Breast epithelium (tissue), 4 donors: ENCODE results near the gene TGM3. TPM values are rescaled to one million over a fixed set of nuclear protein-coding genes. Genes with fewer than 3 reads are reported as not detected.

Source experiments
- DNase-seq, 2 donors: peaks; one replicate each; pipeline ENCODE4 v3.0.0-alpha.2; 2019; ENCODE audit warnings: low spot score in 2 of 2
- H3K27ac ChIP-seq, 2 donors: fragments of 200-600 bp; sonication (generic) in 1 of 2; one replicate each; pipeline ENCODE4 v1.5.1; 2016 to 2019; ENCODE audit warnings: mild to moderate bottlenecking in 1 of 2
- H3K27me3 ChIP-seq, 2 donors: fragments of 200-600 bp; sonication (generic) in 1 of 2; one replicate each; pipeline versions ENCODE4 v1.5.1 to v1.6.0; 2017 to 2019; ENCODE audit warnings: control low read depth in 1 of 2, mild to moderate bottlenecking in 1 of 2
- H3K36me3 ChIP-seq: fragments of 200-600 bp; one replicate; pipeline ENCODE4 v1.5.1; 2019
- H3K4me1 ChIP-seq, 2 donors: fragments of 200-600 bp; sonication (generic); one replicate each; pipeline ENCODE4 v1.5.1; 2016 to 2019; ENCODE audit warnings: control low read depth in 1 of 2
- H3K4me3 ChIP-seq, 3 donors: fragments of 200-600 bp; sonication (generic); 1 replicate in 2 of 3; 2 replicates in 1 of 3; pipeline ENCODE4 v1.5.1; 2016 to 2019; ENCODE audit warnings: mild to moderate bottlenecking in 3 of 3, moderate library complexity in 2 of 3
- H3K9me3 ChIP-seq, 2 donors: fragments of 200-600 bp; sonication (generic) in 1 of 2; one replicate each; pipeline ENCODE4 v1.5.1; 2016 to 2019; ENCODE audit warnings: control low read depth in 1 of 2
- POLR2A ChIP-seq: fragments of 450-650 bp; IDR thresholded peaks from one replicate; pipeline ENCODE4 v1.6.1; 2016; ENCODE audit warnings: antibody characterized with exemption, mild to moderate bottlenecking, moderate library complexity
- POLR2AphosphoS5 ChIP-seq, 3 donors: sonication (generic); formaldehyde crosslinking; IDR thresholded peaks; one replicate each; pipeline ENCODE4 v1.6.1; 2017; ENCODE audit warnings: antibody characterized with exemption in 3 of 3
- intact Hi-C: fragments of 100-400 bp; cut with DNase I; formaldehyde crosslinking; loops from one replicate; pipeline ENCODE4 v1.15.1; 2023; ENCODE audit warnings: low total_unique reads
- total RNA-seq, 3 donors: library from RNA; depleted of rRNA; stranded (reverse); fragments of >200 nt; gene quantifications; one replicate each; pipeline ENCODE4 v1.1.0, GENCODE V29; 2016
- TF ChIP-seq, protein P1 (sequence below), 3 donors: fragments of 450-650 bp; IDR thresholded peaks; one replicate each; pipeline ENCODE4 v1.5.1; 2016 to 2017; ENCODE audit warnings: antibody characterized with exemption in 3 of 3, mild to moderate bottlenecking in 3 of 3, moderate library complexity in 3 of 3

Gene TGM3
- total RNA-seq, 3 donors from 2014 or later: not detected

DNA sequence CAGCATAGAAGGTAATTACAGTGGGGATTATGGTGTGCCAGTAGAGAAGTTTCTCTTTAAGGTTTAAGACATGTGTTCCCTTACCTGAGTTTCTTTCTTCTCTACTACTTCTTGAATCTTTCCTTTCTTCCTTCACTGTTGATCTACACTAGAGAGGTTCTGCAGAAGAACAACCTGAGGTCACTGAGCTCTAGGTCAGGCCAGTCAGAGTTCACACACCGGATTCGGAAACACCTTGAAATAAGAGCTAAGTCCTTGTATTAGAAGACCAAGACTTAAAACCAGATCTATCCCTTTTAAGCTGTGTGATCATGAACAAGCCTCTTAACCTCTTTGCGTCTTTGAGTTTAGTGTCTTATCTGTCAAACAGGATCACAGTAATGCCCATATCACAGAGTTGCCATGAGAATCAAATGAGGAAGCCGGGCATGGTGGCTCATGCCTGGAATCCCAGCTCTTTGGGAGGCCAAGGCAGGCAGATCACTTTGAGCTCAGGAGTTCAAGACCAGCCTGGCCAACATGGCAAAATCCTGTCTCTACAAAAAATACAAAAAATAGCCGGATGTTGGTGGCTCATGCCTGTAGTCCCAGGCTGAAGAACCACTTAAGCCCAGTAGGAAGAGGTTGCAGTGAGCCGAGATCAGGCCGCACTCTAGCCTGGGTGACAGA is 22.0 kb upstream of the TGM3 start:
- H3K27ac ChIP-seq: no peak overlapping the region
- no peaks in the 10 kb centered on the region for H3K27me3 ChIP-seq
- H3K4me3 ChIP-seq: no peak overlapping the region
- no peaks in the 10 kb centered on the region for H3K36me3 ChIP-seq
- no peak for DNase-seq
- no peak for TF ChIP-seq POLR2AphosphoS5 (IDR thresholded peaks at IDR 0.05)
- TF ChIP-seq, protein P1, sequence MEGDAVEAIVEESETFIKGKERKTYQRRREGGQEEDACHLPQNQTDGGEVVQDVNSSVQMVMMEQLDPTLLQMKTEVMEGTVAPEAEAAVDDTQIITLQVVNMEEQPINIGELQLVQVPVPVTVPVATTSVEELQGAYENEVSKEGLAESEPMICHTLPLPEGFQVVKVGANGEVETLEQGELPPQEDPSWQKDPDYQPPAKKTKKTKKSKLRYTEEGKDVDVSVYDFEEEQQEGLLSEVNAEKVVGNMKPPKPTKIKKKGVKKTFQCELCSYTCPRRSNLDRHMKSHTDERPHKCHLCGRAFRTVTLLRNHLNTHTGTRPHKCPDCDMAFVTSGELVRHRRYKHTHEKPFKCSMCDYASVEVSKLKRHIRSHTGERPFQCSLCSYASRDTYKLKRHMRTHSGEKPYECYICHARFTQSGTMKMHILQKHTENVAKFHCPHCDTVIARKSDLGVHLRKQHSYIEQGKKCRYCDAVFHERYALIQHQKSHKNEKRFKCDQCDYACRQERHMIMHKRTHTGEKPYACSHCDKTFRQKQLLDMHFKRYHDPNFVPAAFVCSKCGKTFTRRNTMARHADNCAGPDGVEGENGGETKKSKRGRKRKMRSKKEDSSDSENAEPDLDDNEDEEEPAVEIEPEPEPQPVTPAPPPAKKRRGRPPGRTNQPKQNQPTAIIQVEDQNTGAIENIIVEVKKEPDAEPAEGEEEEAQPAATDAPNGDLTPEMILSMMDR (IDR thresholded peaks at IDR 0.05): no peak
- TF ChIP-seq POLR2A: no peak
- no peaks in the 10 kb centered on the region for H3K9me3 ChIP-seq
- H3K4me1 ChIP-seq: no peaks in the 10 kb centered on the region
- intact Hi-C loops: no loop called here

DNA sequence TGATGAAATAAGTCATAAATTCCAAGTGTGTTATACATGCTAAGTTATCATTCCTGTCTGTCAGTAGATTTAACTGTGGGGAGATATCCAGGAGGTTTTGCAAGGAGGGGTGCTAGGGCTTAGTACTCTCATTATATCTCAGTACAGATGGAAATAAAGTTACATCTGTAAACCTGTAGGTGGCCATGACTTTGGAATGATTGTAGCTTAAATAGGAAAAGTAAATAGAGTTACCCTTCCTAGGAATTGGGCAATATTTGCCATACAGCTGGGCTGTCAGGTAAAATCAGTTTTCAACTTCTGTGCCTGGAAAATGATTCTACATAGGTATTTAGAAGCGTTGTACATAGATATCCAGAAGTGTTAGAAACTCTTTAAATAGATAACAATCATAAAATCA is 19.8 kb upstream of the TGM3 start:
- Histone ChIP-seq H3K36me3 (no peaks in the 10 kb centered on the region), H3K4me3 (no peak overlapping the region), H3K27me3 (no peaks in the 10 kb centered on the region), H3K9me3 (no peaks in the 10 kb centered on the region), H3K4me1 (no peaks in the 10 kb centered on the region), H3K27ac (no peak overlapping the region)
- DNase-seq: no peak
- TF ChIP-seq POLR2A: no peak
- no peak for TF ChIP-seq POLR2AphosphoS5 (IDR thresholded peaks at IDR 0.05)
- TF ChIP-seq, protein P1 (IDR thresholded peaks at IDR 0.05): no peak
- intact Hi-C loops: no loop called here

DNA sequence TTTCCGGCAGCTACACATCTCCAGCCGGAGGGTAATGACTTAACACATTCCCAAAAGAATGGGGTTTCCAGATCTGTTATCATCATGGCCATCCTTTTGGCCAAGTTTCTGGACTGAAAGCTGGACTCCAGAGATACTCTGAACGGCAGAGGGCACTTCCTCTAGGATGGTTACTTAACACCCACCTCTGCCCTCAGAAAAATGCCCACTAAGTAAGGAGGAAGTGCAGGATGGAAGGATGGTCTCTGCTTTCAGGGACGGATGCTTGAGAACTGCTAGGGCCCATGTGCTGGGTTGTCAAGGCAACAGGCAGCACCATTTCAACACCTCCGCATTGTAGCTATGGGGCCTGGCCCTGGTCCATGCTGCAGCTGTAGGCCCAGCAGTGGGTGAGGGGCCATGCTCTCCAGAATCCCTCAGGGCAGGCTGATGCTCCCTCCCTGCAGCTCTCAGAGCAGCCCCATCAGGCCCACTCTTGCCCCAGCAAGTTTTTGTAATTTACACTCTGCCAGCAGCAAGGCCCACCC is 16.5 kb upstream of the TGM3 start:
- intact Hi-C loops: no loop called here
- H3K27me3 ChIP-seq: no peaks in the 10 kb centered on the region
- H3K4me1 ChIP-seq: no peaks in the 10 kb centered on the region
- TF ChIP-seq, protein P1 (IDR thresholded peaks at IDR 0.05): no peak
- TF ChIP-seq POLR2AphosphoS5 (IDR thresholded peaks at IDR 0.05) (no peak), POLR2A (no peak)
- H3K9me3 ChIP-seq: no peaks in the 10 kb centered on the region
- H3K4me3 ChIP-seq: no peak overlapping the region
- H3K36me3 ChIP-seq: no peaks in the 10 kb centered on the region
- DNase-seq: no peak
- H3K27ac ChIP-seq: no peak overlapping the region

DNA sequence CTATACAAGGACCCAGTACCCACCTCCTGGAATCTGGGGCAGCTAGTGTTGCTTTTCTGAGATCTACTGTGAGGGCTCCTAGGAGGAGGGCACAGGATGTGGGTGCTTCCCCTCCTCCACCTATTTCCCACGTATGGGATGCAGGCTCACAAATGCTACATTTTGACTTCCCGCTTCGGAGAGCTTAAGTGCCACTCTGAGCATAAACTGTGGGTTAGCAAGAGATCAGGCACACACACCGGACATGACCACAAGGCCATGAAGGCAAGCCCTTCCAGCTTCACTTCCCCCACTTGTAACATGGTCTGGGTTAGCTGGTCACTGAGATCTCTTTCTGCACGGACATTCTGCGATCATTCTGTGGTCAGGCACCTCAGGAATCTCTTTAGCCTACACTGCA is 15.7 kb upstream of the TGM3 start:
- no peak overlapping the region for H3K4me3 ChIP-seq
- no peak overlapping the region for H3K27ac ChIP-seq
- no peaks in the 10 kb centered on the region for H3K27me3 ChIP-seq
- H3K9me3 ChIP-seq: no peaks in the 10 kb centered on the region
- H3K36me3 ChIP-seq: no peaks in the 10 kb centered on the region
- intact Hi-C loops: no loop called here
- DNase-seq: no peak
- H3K4me1 ChIP-seq: no peaks in the 10 kb centered on the region
- TF ChIP-seq, protein P1 (IDR thresholded peaks at IDR 0.05): no peak
- no peak for TF ChIP-seq POLR2A
- TF ChIP-seq POLR2AphosphoS5 (IDR thresholded peaks at IDR 0.05): no peak

DNA sequence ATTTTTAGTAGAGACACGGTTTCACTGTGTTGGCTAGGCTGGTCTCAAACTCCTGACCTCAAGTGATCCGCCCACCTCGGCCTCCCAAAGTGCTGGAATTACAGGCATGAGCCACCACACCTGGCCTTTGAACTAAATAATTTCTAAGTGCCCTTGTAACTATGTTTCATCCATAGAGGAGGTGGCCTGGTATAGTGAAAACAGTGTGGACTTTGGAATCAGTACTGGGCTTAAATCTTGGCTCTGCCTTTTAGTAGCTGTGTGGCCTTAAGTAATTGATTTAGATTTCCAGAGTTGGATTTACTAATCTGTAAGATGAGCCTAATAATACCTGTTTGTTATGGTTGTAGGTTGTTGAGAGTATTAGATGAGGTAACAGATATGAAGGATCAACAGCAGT is 14.2 kb upstream of the TGM3 start:
- no peaks in the 10 kb centered on the region for H3K4me1 ChIP-seq
- intact Hi-C loops: no loop called here
- no peaks in the 10 kb centered on the region for H3K36me3 ChIP-seq
- no peaks in the 10 kb centered on the region for H3K27me3 ChIP-seq
- DNase-seq: no peak
- no peak overlapping the region for H3K4me3 ChIP-seq
- H3K27ac ChIP-seq: no peak overlapping the region
- no peaks in the 10 kb centered on the region for H3K9me3 ChIP-seq
- TF ChIP-seq POLR2A: no peak
- TF ChIP-seq POLR2AphosphoS5 (IDR thresholded peaks at IDR 0.05): no peak
- TF ChIP-seq, protein P1 (IDR thresholded peaks at IDR 0.05): no peak
